NCI-H82 treated with DMSO at 0.1 percent for 48 hours (cell line): ENCODE data around the gene FAM72D.
"Not testable (repeated sequence)": the region's sequence is repeated elsewhere in the genome, so short reads cannot be mapped to it uniquely, and the experiment has no call there.

Experiments
- DNase-seq: peaks from one replicate; lab custom pipeline; 2025; ENCODE audit not compliant: unreplicated experiment; lab: John Stamatoyannopoulos, UW

Gene FAM72D

DNA sequence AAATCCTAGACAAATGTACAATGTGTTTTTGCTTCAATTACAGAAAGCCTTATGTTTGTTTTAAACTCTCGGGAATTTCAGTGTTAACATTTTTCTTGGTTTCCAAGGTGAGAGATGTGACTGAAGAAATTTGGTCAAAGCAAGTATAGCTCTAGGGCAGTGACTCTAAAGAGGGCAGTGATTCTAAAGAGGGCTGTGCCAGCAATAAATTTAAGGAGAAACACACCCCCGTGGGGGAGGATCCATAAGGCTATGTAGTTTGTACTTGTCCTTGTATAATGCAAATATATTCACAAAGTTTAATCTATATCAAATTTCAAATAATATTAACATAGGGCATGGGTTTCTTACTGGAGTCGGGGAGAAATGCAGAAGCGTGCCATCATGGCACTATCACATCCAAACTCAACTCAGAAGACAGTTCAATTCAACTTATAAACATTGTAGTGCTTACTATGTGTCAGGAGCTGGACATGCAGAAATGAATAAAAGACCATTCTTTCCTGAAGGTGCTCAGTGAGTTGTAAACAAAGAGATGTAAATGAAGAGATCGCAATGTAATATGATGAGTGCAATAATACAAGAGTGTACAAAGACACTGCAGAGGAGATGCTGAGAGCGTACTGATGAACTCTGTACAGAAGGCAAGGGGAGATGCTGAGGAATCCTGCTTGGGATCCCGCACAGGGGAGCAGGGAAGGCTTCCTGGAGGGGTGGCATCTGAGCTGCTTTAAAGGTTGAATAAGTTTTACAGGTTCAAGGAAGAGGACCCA is 13.1 kb upstream of the FAM72D start:
- not testable (repeated sequence) for DNase-seq

DNA sequence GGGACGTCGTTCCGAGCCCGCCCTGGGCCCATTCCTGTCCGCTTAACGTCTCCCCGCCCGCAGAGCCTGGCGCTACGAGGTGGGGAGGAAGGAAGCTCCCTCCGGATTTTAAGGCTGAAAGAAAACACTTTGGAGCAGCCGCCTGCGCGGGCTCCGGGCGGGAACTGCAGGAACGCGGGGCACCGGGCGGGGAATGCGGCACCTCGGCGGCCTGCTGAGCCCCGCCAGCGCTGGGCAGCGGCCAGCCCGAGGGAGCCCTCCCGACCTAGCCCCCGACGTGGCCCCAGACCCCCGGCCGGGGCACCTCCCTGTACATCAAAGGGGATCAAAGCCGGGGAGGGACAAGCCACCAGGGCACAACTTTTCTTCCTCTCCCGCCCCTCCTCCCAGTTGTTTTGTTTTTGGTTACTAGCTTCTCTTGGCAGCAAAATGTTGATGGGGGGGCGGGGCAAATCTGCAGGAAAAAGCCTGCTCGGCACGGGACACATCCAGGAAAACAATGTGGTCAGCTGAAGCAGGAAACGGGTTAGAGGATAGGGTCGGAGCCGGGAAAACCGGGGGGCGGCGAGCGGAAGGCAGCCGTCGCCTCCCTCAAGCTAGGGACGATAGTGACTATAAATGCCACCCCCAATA is 2.1 kb upstream of the FAM72D start:
- not testable (repeated sequence) for DNase-seq

DNA sequence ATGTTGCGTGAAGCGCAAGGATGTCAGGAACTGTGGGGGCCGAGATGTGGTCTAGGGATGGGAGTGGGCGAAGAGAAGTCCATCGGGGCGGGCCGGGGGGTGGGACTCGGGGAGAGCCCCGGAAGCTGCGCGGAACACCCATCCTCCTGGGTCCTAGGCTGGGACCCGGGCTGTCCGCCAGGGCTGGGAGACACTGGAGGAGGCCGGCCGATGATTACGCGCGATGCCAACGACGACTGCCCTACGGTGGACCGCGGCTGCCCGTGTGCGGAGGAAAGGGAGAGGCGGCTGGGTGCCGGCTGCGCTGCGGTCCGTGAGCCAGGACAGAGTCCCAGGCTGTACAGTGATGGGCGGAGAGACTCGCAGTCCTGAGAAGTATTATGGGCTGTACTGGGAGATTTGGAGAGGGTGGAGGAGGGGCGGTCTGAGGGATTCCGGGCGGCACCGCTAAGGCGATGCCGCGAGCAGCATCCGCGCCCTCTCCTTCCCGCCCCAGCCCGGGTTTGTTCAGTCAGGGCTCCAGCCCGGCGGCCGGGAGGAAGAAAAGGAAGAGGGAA is 1.0 kb upstream of the FAM72D start:
- DNase-seq = not testable (repeated sequence)

DNA sequence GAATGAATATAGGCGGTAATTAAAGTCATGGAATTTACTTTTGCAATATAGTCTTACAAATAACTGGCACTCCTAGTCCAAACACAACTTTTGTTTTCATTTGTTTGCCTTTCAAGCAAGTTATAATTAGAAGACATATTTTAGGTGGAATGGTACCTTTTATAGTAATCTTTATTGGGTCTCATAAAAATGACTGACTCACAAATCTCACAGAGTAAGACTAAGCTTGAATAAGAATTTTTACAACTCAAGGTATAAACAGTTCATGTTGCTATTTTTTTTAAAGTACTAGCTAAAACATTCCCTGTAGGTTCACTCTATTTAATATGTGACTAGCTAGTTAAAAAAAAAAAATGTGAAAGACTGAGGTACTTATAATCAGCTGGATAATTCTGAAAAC is 6.0 kb downstream of the FAM72D start:
- DNase-seq = not testable (repeated sequence)

DNA sequence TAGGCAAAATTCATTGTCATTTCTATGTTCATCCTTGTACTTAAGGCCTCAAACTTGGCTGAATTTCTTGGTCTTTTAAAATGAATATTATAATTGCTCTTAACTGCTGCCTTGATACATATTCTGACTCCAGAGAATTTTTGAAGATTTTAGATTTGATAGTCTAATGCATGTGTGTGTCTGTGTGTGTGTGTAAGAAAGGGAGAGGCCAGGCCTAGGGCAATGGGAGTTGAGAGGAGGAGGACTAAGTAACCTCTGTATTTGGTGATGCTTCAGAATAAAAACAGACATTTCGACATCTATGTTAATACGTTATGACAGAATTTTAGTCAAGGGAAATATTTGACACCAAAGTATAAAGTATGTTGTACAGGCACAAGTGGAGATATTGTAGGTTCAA is 7.5 kb downstream of the FAM72D start:
- not testable (repeated sequence) for DNase-seq

DNA sequence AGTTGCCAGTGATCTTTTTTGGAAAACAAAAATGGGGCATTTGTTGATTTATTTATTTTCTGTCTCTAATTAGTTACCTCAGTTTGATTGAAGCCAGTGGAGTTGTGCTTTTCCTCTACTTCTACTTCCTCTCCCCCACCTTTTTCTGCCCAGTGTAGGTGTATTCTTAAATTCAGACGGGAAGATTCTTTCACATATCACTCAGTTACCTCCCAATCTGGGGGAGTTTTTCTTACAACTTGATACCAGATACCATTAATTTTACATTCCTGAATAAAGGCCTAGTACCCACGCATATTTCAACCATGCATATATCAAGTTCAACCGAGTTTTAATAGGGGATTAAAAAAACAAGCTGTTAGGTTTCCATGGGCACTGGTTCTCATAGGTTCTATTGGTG is 15.9 kb downstream of the FAM72D start:
- not testable (repeated sequence) for DNase-seq

DNA sequence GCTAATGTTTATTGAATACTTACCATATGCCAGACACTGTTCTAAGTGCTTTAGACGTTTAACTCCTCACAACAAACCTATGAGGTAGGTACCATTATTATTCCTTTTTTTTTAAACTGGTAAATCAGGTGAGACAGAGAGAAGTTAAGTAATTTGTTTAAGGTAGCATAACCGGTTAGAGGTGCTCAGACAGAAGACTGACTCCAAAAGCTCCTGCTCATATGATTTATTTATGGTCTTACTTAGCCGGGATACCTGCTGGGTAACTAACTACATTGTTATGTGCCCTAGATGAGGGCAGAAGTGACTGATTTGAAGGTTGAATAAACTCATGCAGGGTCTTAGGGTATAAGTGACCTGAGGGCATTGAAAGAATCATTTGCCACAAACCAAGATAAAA is 16.9 kb downstream of the FAM72D start:
- DNase-seq = not testable (repeated sequence)

DNA sequence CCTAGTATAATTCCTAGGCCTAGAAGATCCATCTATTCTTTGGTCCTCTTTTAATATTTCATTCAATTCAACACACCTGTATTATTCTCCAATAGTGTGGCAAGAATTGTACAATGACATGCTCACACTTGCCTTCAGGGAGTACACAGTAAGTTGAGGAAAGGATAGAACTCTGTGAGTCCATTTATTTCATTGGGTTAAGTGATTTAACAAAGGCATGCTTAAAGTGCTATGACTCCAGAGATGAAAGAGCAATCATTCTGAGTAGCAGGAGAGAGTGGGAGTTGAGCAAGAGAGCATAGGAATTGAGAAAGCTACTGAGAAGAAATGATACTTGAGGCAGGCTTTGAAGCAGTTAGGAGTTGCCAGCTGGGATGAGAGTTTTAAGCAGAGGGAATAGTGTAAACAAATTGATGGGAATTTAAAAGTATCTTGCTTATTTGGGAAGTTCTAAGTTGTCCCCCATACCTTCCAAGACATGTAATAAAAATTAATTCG is 18.8 kb downstream of the FAM72D start:
- not testable (repeated sequence) for DNase-seq

DNA sequence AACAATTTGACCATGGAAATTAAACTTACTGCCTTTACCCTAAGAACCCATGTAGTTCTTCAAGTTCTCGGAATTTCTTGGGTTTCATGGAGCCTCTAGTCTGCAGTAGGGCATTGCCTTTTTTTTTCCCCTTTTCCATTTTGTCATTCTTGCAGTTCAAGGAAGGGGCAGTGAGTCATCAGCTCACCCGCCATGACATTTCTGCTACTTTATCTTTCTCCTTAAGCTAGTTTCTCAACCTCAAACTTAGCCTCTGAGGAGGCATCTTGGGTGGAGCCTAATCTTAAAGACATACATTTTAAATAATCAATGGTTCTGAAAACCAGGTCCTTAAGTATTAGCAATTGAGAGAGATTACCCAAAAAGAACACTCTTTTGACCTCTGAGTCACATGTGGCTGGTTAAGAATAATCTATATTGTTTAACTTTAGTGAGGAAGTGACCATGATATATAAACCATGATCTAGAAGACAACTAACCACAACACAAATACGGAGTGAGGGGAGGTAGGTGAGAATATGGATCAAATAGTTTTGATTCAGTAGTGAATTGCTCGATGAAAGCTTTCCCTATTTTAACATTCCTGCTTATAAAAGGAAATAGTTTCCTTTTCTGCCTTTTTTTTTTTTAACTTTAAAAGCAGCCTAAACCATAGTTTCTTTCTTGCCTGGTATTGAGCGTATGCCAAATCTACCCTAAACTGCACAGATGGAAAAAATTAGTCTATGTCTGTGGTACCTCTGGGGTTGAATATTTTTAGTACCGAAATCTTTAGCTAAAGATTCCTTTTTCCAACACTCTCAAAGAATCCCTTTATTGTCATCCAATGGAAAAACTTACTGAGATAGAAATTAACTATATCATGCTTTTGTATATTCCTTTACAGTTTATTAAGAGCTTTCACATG is 20.1 kb downstream of the FAM72D start:
- DNase-seq = not testable (repeated sequence)

DNA sequence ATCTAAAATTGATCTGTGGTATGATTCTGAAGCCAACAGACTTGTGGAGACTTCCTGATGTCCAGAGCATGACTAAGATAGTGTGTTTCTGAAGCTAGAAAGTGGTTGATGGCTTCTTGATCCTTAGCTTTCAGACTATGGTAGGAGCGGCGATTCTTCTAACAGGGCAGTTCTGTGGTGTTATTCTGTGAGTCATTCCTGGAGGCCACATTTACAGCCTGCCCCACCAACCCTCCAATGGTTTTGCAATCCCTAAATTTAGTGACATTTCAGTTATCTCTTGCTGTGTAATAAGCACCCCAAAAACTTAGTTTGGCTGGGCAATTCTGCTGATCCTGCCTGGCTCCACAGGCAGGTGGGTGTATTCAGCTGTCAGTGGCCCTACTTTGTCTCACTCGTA is 24.1 kb downstream of the FAM72D start:
- not testable (repeated sequence) for DNase-seq

DNA sequence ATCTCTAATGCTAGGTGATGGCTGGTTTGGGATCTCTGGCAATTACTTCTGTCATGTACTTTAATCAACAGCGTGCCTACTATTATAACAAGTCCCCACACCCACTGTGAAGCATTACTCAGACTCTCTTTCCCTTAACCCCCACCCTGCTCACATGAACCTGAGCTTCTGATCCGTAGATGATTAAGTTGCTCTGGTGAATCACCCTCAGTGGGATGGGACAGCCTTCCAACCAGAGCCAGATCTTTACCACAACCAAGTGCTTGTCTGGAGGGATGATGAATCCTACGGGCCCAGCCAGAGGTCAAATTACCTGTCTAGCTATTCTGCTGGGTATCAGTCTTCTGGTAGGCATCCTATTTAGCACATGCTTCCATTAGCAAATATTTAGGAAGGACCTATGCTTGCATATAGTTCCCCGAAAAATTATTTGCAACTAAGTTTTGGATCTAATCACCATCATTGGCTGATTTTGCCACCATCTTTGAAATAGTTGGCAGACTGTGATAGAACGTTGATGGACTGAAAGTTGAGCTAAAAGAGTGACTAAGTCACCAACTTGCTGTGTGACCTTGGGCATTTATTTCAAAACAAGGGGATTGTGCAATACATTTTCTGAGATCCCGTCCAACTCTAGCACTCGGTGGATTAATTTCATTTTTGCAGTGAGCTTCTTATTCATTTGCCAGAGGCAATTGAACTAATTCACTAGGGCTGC is 26.7 kb downstream of the FAM72D start:
- not testable (repeated sequence) for DNase-seq

DNA sequence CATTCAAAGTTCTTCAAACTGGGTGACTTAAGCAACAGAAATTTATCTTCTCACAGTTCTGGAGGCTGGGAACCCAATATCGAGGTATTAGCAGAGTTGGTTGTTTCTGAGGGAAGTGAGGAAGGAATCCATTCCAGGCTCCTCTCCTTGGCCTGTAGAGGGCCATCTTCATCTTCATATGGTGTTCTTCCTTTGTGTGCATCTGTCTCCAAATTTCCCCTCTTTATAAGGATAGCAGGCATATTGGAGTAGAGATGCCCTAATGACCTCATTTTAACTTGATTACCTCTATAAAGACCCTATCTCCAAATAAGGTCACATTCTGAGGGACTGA is 27.3 kb downstream of the FAM72D start:
- not testable (repeated sequence) for DNase-seq

DNA sequence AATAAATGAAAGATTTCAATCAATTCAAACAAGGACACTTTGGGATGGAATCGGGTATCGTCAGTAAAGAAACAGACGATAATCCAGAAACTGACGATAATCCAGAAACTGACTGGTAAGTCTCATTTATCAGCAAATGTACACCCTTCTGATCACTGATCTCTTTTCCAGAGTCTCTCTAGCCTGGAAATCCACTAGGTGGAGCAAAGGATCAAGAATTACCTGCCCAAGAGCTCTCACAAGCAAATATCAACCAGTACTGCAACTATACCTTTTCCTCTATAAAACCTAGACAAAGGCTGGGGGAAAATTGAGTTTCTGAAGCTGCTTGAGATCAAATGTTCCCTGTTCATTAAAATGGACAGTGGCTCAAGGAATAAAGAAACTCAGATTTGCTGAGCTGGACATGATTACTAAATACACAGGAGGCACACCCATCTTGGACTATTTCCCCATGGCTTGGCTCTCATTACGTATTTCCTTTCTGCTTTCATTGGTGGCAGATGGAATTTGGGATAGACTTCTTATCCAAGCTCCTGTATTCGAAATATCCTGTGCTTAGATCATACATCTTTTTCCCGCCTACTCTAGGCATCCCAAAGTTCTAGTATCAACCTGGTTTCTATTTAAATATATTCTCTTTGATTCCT is 28.3 kb downstream of the FAM72D start:
- not testable (repeated sequence) for DNase-seq

DNA sequence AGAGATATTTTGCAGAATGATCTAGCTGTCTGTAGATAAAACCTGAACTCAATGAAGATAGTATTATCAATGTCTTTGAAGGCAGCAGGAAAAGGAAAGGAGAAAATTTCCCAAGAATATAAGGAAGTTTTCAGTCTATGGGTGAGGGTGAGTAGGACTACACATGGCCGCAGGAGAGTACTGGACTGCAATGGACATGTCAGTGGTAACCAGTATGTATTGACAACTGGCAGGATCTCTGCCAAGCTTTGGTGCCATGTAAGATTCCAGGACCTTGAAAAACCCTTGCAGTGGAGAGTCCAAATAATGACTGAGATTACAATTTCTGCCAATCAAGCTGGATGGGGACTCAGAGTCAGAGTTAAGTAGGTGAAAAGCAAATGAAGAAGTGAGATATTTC is 29.3 kb downstream of the FAM72D start:
- not testable (repeated sequence) for DNase-seq

DNA sequence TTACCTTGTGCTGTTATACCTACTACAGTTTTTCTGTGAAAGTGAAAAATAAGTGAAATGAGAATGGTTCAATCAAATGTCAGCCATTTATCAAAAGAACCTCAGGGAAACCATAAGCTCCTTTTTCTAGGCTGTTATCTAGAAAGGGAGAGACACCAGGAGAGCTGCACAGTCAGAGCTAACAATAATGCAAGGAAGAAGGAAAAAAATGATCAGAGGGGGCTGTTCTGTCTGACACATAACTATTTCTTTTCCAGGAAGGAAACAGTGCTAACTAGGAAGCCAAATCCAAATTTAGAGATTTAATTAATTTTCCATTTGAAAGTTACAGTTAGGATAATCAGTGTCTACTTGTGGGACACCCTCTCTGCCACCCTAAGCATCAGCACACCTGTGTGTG is 31.4 kb downstream of the FAM72D start:
- not testable (repeated sequence) for DNase-seq

DNA sequence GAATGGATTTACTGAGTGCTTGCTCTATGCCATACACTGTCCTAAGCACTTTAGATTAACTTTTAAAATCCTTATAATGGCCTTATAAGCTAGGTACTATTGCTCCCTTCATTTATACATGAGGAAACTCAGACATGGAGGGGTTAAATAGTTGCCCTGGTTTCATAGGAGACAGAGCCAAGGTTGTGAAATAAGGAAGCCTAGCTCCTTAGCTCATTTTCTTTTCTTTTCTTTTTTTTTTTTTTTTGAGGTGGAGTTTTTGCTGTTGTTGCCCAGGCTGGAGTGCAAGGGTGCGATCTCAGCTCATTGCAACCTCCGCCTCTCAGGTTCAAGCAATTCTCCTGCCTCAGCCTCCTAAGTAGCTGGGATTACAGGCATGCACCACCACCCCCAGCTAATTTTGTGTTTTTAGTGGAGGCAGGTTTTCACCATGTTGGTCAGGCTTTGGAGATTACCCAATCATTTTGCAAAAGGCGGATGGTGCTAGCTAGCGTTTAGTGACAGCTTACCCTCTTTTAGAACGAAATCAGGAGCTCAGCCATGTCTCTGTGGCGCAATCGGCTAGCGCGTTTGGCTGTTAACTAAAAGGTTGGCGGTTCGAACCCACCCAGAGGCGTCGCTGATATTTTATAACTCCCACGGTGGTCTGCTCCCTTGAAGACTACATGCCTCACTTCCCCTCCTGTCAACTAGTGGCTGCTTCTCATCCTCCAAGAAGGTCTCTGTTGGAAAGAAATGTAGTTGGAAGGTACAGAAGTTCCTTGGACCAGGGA is 33.1 kb downstream of the FAM72D start:
- not testable (repeated sequence) for DNase-seq

DNA sequence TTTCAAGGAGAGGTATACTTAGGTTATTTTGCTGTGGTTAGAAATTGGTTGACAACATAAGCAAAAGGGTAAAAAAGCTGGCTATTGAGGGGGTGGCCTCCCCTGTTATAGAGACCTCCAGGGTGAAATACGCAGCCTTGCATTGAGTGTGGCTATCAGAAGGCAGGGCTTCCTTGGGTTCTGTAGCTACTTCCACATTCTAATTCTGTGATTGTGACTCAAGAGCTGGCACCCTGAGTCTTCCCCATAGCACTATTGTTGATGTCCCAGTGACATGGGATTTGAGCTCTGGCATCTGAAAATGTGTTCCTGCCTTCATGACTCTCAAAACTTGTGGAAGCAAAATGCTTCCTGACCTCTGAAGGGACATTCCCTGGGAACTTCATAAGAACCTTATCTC is 38.7 kb downstream of the FAM72D start:
- not testable (repeated sequence) for DNase-seq

DNA sequence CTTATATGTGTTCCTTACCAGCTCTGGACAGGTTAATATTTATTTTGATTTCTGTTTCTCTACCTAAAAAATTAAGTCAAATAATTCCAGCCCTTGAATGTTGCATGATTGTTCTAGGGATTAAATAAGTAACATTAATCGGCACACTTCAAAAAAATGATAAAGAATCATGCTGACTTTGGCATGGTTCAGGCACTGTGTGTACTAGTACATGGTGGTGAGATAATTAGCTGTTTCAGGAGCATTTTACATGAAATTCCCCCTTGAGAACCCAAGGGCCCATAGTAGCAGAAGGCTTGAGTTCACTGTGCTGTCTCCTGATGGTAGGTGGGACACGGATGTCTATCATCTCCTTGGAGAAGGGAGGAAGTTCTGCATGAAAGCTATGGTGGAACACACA is 44.8 kb downstream of the FAM72D start:
- DNase-seq = not testable (repeated sequence)

DNA sequence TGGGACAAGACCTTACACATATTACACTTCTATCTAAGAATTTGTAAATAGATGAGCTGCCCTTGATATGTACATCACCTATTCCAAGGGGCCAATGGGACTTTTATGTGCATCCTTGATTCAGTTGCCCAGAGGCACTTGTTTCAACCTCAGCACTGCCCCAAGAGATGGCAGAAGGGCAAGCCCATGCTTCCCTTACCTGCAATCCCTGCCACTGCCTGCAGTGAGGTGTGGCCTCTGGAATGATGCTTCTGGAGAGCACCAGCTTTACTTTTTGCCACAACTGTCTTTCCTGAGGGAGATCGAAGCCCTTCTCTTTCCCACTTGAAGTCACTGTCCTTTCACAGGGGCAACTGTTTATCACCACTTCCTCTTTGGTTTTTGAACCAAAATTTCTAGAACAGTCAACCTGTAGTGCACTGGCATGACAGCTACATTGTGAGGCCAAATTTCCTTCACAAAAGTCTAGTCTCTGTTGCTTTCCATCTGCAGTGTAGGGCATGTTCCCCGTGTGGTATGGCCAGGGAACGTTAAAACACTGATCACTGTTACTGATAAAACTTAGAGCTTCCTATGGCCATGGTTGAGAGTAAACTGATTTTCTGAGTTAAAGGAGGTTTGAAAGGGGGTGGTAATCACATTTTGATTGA is 48.6 kb downstream of the FAM72D start:
- not testable (repeated sequence) for DNase-seq
